Astrocyte of the spinal cord (primary cell): Measurements from ENCODE around the gene SLC9A5.

Source experiments
- DNase-seq: peaks from one replicate; pipeline ENCODE4 v3.0.0; 2011; ENCODE audit warnings: low read depth, low spot score
- H3K4me3 ChIP-seq: 2 replicates; pipeline ENCODE4 v1.5.1; 2011; ENCODE audit warnings: low read depth, mild to moderate bottlenecking, low read length, moderate library complexity
- CTCF ChIP-seq: IDR thresholded peaks from 2 replicates; pipeline ENCODE4 v1.5.1; 2012; ENCODE audit warnings: low read depth, mild to moderate bottlenecking, low read length, inconsistent platforms
- in situ Hi-C: cut with HindIII; loops from 2 replicates; pipeline ENCODE4 v1.10.0; 2017; ENCODE audit warnings: low sequenced_read_pairs

The SLC9A5 gene

GRCh38 chr16:67216612-67217490, 31.9 kb upstream of the SLC9A5 start:
- TF ChIP-seq CTCF: no peak
- DNase-seq: no peak
- in situ Hi-C loops: no loop called here
- H3K4me3 ChIP-seq: no peak overlapping the region

- in situ Hi-C loops: no loop called here
- H3K4me3 ChIP-seq: no peak overlapping the region
- TF ChIP-seq CTCF: no peak
- DNase-seq: no peak
Observed at GRCh38 chr16:67223992-67224391, 24.8 kb upstream of the SLC9A5 start.

GRCh38 chr16:67226295-67226803, 22.4 kb upstream of the SLC9A5 start:
- TF ChIP-seq CTCF: no peak
- no peak for DNase-seq
- H3K4me3 ChIP-seq: peak overlapping the region; percentile 93
- in situ Hi-C loops: no loop called here

GRCh38 chr16:67226804-67227566, 21.8 kb upstream of the SLC9A5 start, which contains the start of gene TMEM208:
Gene TMEM208, plus strand, starts transcription at chr16:67227130. Its CDS starts 89 bp downstream, at chr16:67227219.
- DNase-seq: peak; percentile 98
- H3K4me3 ChIP-seq: peak within 1 kb of the TSS; percentile 93
- in situ Hi-C loops: no loop called here
- peak; percentile 14 for TF ChIP-seq CTCF

GRCh38 chr16:67227567-67227921, 21.2 kb upstream of the SLC9A5 start:
- TF ChIP-seq CTCF: no peak
- peak overlapping the region; percentile 93 for H3K4me3 ChIP-seq
- DNase-seq: no peak
- in situ Hi-C loops: no loop called here

- TF ChIP-seq CTCF: no peak
- peak overlapping the region; percentile 93 for H3K4me3 ChIP-seq
- in situ Hi-C loops: no loop called here
- DNase-seq: no peak
Observed at GRCh38 chr16:67228034-67228785, 20.6 kb upstream of the SLC9A5 start.
